Hepatocyte (in vitro differentiated cells): ENCODE measurements around the gene NLRC3. TPM values are rescaled to one million over a fixed set of nuclear protein-coding genes. Genes with fewer than 3 reads are reported as not detected.

Experiments used
- DNase-seq: peaks from one replicate; pipeline ENCODE4 v3.0.0-alpha.2; 2016; ENCODE audit warnings: low spot score
- H2AFZ ChIP-seq: fragments of 200-600 bp; sonication (generic); 2 replicates; pipeline ENCODE4 v1.6.0; 2016; ENCODE audit warnings: antibody characterized with exemption, mild to moderate bottlenecking
- H3K27ac ChIP-seq: fragments of 200-600 bp; sonication (generic); 2 replicates; pipeline ENCODE4 v1.5.1; 2016; ENCODE audit warnings: mild to moderate bottlenecking
- H3K27me3 ChIP-seq: fragments of 200-600 bp; sonication (generic); 2 replicates; pipeline ENCODE4 v1.6.1; 2016
- H3K36me3 ChIP-seq: fragments of 200-600 bp; sonication (generic); replicated peaks from 2 replicates; pipeline ENCODE4 v1.5.1; 2016; ENCODE audit warnings: low read depth; ENCODE audit not compliant: insufficient read depth
- H3K4me1 ChIP-seq: fragments of 200-600 bp; sonication (generic); 2 replicates; pipeline ENCODE4 v1.5.1; 2016; ENCODE audit warnings: mild to moderate bottlenecking, moderate library complexity; ENCODE audit not compliant: insufficient read depth
- H3K4me2 ChIP-seq: fragments of 200-600 bp; sonication (generic); 2 replicates; pipeline ENCODE4 v1.6.0; 2016
- H3K4me3 ChIP-seq: fragments of 200-600 bp; sonication (generic); 2 replicates; pipeline ENCODE4 v1.5.1; 2016; ENCODE audit warnings: mild to moderate bottlenecking
- H3K79me2 ChIP-seq: fragments of 200-600 bp; sonication (generic); 2 replicates; pipeline ENCODE4 v1.6.0; 2017; ENCODE audit warnings: mild to moderate bottlenecking
- H3K9me2 ChIP-seq: fragments of 200-600 bp; sonication (generic); replicated peaks from 2 replicates; pipeline ENCODE4 v1.6.0; 2017; ENCODE audit warnings: mild to moderate bottlenecking; ENCODE audit not compliant: insufficient read depth
- H3K9me3 ChIP-seq: fragments of 200-600 bp; sonication (generic); 2 replicates; pipeline ENCODE4 v1.5.1; 2016; ENCODE audit warnings: low read depth, mild to moderate bottlenecking
- H4K20me1 ChIP-seq: fragments of 200-600 bp; sonication (generic); 2 replicates; pipeline ENCODE4 v1.6.0; 2016; ENCODE audit warnings: mild to moderate bottlenecking; ENCODE audit not compliant: insufficient read depth, poor library complexity, severe bottlenecking
- EZH2 ChIP-seq: fragments of 200-600 bp; sonication (generic); IDR thresholded peaks from 2 replicates; pipeline ENCODE4 v1.6.1; 2016; ENCODE audit warnings: antibody characterized with exemption, mild to moderate bottlenecking, borderline replicate concordance
- EZH2phosphoT487 ChIP-seq: fragments of 200-600 bp; sonication (generic); IDR thresholded peaks from one replicate; pipeline ENCODE4 v1.6.1; 2018; ENCODE audit warnings: antibody characterized with exemption, mild to moderate bottlenecking, low read depth, moderate library complexity; ENCODE audit not compliant: unreplicated experiment, severe bottlenecking
- WGBS: methylation state at CpG from one replicate; pipeline ENCODE4 v1.1.6; 2016; ENCODE audit warnings: low lambda C conversion rate; ENCODE audit errors: missing lambda C conversion rate; 5-methylcytosine and 5-hydroxymethylcytosine counted together
- polyA plus RNA-seq: library from polyadenylated mRNA; unstranded; fragments of >200 nt; fragmentation: Nextera tagmentation; extraction: Ambion mirVana; gene quantifications from 2 replicates; pipeline ENCODE4 v1.2.1, GENCODE V29; 2016
- total RNA-seq: library from RNA; depleted of rRNA; stranded (reverse); fragments of >200 nt; gene quantifications from 2 replicates; pipeline ENCODE4 v1.2.3, GENCODE V29; 2014
- TF ChIP-seq, protein P1 (sequence below): fragments of 200-600 bp; sonication (generic); IDR thresholded peaks from 2 replicates; pipeline ENCODE4 v1.5.1; 2016; ENCODE audit warnings: antibody characterized with exemption, mild to moderate bottlenecking; ENCODE audit not compliant: poor library complexity

Gene NLRC3
- total and polyA plus RNA-seq, 2 experiments from 2014 or later, result 0.10 to 0.15 TPM

GRCh38 chr16:3514621-3515020, 62.6 kb downstream of the NLRC3 start:
- H3K4me3 ChIP-seq, result no peak overlapping the region
- no peaks in the 10 kb centered on the region for H4K20me1 ChIP-seq
- TF ChIP-seq EZH2phosphoT487 (no peak), EZH2 (no peak)
- TF ChIP-seq, protein P1, sequence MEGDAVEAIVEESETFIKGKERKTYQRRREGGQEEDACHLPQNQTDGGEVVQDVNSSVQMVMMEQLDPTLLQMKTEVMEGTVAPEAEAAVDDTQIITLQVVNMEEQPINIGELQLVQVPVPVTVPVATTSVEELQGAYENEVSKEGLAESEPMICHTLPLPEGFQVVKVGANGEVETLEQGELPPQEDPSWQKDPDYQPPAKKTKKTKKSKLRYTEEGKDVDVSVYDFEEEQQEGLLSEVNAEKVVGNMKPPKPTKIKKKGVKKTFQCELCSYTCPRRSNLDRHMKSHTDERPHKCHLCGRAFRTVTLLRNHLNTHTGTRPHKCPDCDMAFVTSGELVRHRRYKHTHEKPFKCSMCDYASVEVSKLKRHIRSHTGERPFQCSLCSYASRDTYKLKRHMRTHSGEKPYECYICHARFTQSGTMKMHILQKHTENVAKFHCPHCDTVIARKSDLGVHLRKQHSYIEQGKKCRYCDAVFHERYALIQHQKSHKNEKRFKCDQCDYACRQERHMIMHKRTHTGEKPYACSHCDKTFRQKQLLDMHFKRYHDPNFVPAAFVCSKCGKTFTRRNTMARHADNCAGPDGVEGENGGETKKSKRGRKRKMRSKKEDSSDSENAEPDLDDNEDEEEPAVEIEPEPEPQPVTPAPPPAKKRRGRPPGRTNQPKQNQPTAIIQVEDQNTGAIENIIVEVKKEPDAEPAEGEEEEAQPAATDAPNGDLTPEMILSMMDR, result no peak
- H3K4me2 ChIP-seq, result no peak overlapping the region
- H2AFZ ChIP-seq, result no peak overlapping the region
- H3K36me3 ChIP-seq, result no peaks in the 10 kb centered on the region
- H3K79me2 ChIP-seq, result no peaks in the 10 kb centered on the region
- H3K4me1 ChIP-seq, result peaks cover 9% of the 10 kb centered on the region
- H3K27me3 ChIP-seq, result no peaks in the 10 kb centered on the region
- no peak for DNase-seq
- no peaks in the 10 kb centered on the region for H3K9me2 ChIP-seq
- WGBS, result 96% methylated on average over 4 of the region's 4 CpGs
- no peak overlapping the region for H3K27ac ChIP-seq
- no peaks in the 10 kb centered on the region for H3K9me3 ChIP-seq

DNA sequence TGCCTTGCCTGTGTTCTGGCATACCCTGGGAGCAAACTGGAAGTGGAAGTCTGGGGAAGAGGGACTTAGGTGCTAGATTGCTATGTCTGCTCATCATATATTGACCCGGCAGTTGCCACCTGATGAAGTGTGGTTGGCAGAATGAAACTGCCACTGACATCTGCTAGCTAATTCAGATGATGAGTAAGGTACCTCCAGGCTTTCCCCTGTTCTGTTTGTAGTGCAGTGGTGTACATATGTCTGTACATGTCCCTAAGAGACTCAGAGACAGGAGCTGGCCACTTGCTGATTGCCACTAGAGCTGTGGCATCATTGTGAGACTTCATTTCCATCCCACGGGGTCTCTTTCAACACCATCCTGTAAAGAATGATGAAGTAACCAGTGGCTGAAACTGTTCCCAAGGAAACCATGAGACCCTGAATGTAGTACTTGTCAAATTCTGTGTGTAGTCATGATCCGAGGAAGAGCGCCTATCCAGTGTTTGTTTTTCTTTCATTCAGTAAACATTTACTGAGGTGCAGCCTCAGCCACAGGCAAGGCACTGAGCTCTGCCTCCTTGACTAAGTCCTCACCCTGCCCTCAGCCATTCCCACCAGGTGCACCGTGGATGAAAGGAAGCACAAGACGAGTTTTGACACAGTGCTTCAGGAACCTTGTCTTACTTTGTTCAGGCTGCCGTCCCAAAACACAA, 63.2 kb downstream of the NLRC3 start:
- Histone ChIP-seq H3K4me1 (peaks cover 3% of the 10 kb centered on the region), H4K20me1 (no peaks in the 10 kb centered on the region), H3K27ac (no peak overlapping the region), H3K27me3 (no peaks in the 10 kb centered on the region), H3K36me3 (no peaks in the 10 kb centered on the region), H3K79me2 (no peaks in the 10 kb centered on the region), H3K4me2 (no peak overlapping the region), H3K9me2 (no peaks in the 10 kb centered on the region), H3K4me3 (no peak overlapping the region), H2AFZ (no peak overlapping the region), H3K9me3 (no peaks in the 10 kb centered on the region)
- no peak for TF ChIP-seq EZH2phosphoT487
- WGBS, result 83% methylated on average over 7 of the region's 7 CpGs
- DNase-seq, result no peak

DNA sequence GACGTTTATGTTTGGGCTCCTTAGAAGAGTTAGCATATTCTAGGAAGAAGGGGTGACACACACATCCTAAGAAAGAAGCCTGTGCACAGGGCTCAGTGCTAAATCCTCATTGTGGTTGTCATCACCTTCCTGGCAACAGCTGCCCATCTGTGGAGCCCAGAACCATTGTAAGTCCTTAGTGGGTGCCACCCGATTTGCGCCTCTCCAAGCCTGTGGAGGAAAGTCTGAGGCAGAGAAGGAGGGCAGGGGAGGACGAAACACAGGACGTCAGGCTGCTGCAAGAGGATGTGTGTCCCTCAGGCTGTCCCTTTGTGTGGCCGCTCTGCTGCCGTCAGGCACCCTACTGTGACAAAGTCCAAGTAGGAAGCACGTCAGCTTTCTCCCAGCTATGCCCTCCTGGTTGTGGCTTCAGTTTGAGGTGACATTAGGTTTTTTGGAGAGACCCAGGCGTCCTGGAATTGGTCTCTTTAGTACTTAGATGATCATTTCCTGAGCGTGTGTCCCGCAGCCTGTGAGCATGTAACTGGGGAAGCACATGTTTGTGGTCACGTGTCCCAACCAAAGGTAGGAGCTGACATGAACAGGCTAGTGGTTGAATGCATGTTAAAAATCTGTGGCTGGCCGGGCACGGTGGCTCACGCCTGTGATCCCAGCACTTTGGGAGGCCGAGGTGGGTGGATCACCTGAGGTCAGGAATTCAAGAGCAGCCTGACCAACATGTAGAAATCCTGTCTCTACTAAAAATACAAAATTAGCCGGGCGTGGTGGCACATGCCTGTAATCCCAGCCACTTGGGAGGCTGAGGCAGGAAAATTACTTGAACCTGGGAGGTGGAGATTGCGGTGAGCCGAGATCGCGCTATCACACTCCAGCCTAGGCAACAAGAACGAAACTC, 65.7 kb downstream of the NLRC3 start:
- Histone ChIP-seq H3K9me2 (no peaks in the 10 kb centered on the region), H3K4me3 (no peak overlapping the region), H3K4me1 (no peaks in the 10 kb centered on the region), H3K27ac (no peak overlapping the region), H3K36me3 (no peaks in the 10 kb centered on the region), H3K27me3 (no peaks in the 10 kb centered on the region), H3K4me2 (no peak overlapping the region), H4K20me1 (no peaks in the 10 kb centered on the region), H2AFZ (no peak overlapping the region), H3K9me3 (no peaks in the 10 kb centered on the region), H3K79me2 (no peaks in the 10 kb centered on the region)
- TF ChIP-seq, protein P1, result no peak
- TF ChIP-seq EZH2phosphoT487, result no peak
- TF ChIP-seq EZH2, result no peak
- no peak for DNase-seq
- WGBS, result 92% methylated on average over 23 of the region's 23 CpGs

DNA sequence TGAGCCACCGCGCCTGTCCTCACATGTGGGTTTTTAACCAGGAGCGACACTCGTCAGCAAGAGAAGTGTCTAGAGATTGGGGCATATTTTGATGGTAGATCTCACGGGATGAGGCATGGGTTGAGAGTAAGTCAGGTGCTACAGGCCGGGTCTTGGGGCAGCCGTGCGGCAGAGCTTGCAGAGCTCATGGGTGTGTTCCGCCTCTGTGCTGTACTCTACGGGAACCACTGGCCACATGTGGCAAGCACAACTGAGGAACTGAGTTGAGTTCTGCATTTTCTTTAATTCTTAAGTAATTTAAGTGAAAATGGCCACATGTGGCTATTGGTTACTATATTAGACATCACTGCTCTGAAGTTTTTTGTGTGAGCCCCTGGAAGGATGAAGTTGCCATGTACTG, 66.8 kb downstream of the NLRC3 start:
- 99% methylated on average over 10 of the region's 10 CpGs for WGBS
- Histone ChIP-seq H3K4me2 (no peak overlapping the region), H3K27ac (no peak overlapping the region), H3K4me1 (no peaks in the 10 kb centered on the region), H4K20me1 (no peaks in the 10 kb centered on the region), H2AFZ (no peak overlapping the region), H3K79me2 (no peaks in the 10 kb centered on the region), H3K27me3 (no peaks in the 10 kb centered on the region), H3K4me3 (no peak overlapping the region), H3K9me3 (no peaks in the 10 kb centered on the region), H3K36me3 (no peaks in the 10 kb centered on the region), H3K9me2 (no peaks in the 10 kb centered on the region)
- no peak for DNase-seq
- TF ChIP-seq, protein P1, result no peak
